HG03066 (cell line): ENCODE results near the gene SELENOS.

Experiments
- ATAC-seq: cut with Tn5 transposase; IDR thresholded peaks from one replicate; pipeline ENCODE4 v1.9.1; 2021; ENCODE audit warnings: low read depth; ENCODE audit not compliant: unreplicated experiment

The SELENOS gene

GRCh38 chr15:101277038-101277822 is at the start of gene SELENOS:
Gene SELENOS (minus strand): TSS chr15:101277485. CDS start chr15:101277417, 68 bp downstream.
- peak; percentile 78 for ATAC-seq

- ATAC-seq = no peak
Observed at GRCh38 chr15:101326462-101327146, 49.3 kb upstream of the SELENOS start.

- no peak for ATAC-seq
Observed at GRCh38 chr15:101326026-101326315, 48.7 kb upstream of the SELENOS start.

GRCh38 chr15:101325263-101326025 is 48.2 kb upstream of the SELENOS start:
- ATAC-seq = no peak

- no peak for ATAC-seq
Observed at GRCh38 chr15:101324524-101325177, 47.4 kb upstream of the SELENOS start.

- ATAC-seq = no peak
Observed at GRCh38 chr15:101323793-101324523, 46.7 kb upstream of the SELENOS start.

- no peak for ATAC-seq
Observed at GRCh38 chr15:101322854-101323477, 45.7 kb upstream of the SELENOS start.

GRCh38 chr15:101322016-101322695 is 44.9 kb upstream of the SELENOS start:
- no peak for ATAC-seq

- peak; percentile 74 for ATAC-seq
Observed at GRCh38 chr15:101320501-101321052, 43.3 kb upstream of the SELENOS start.

GRCh38 chr15:101318839-101319238 is 41.6 kb upstream of the SELENOS start:
- ATAC-seq = no peak

- no peak for ATAC-seq
Observed at GRCh38 chr15:101318147-101318819, 41.0 kb upstream of the SELENOS start.

GRCh38 chr15:101317336-101317872 is 40.1 kb upstream of the SELENOS start:
- no peak for ATAC-seq

- no peak for ATAC-seq
Observed at GRCh38 chr15:101316529-101316928, 39.2 kb upstream of the SELENOS start.

- ATAC-seq = no peak
Observed at GRCh38 chr15:101315736-101316135, 38.5 kb upstream of the SELENOS start.

- no peak for ATAC-seq
Observed at GRCh38 chr15:101314336-101315125, 37.2 kb upstream of the SELENOS start.

- ATAC-seq = no peak
Observed at GRCh38 chr15:101313041-101313761, 35.9 kb upstream of the SELENOS start.

GRCh38 chr15:101310508-101310907 is 33.2 kb upstream of the SELENOS start:
- no peak for ATAC-seq
